SW480 (cell line): ENCODE measurements around the gene GALP.
A peak's percentile ranks its signal among the peaks of the same experiment; 100 is the strongest.
"Not testable (repeated sequence)": the region's sequence is repeated elsewhere in the genome, so short reads cannot be mapped to it uniquely, and the experiment has no call there.

Experiments
- DNase-seq: peaks from one replicate; pipeline ENCODE4 v3.0.0-alpha.2; 2016; ENCODE audit warnings: low spot score

GALP gene

GRCh38 chr19:56148096-56148495 is 27.7 kb upstream of the GALP start:
- no peak for DNase-seq

GRCh38 chr19:56148955-56149655 is 26.7 kb upstream of the GALP start:
- DNase-seq: not testable (repeated sequence)

GRCh38 chr19:56149656-56150038 is 26.2 kb upstream of the GALP start:
- no peak for DNase-seq

- no peak for DNase-seq
These were observed 25.4 kb upstream of the GALP start for GRCh38 chr19:56150358-56150757.

GRCh38 chr19:56152644-56153043 is 23.2 kb upstream of the GALP start:
- DNase-seq: no peak

- DNase-seq: no peak
These were observed 22.3 kb upstream of the GALP start for GRCh38 chr19:56153507-56153906.

GRCh38 chr19:56155124-56155687 is 20.6 kb upstream of the GALP start:
- no peak for DNase-seq

- DNase-seq: no peak
These were observed 19.0 kb upstream of the GALP start for GRCh38 chr19:56156768-56157167.

- no peak for DNase-seq
These were observed 17.5 kb upstream of the GALP start for GRCh38 chr19:56158170-56158757.

GRCh38 chr19:56159009-56159559 is 16.7 kb upstream of the GALP start:
- DNase-seq: no peak

- DNase-seq: no peak
These were observed 16.1 kb upstream of the GALP start for GRCh38 chr19:56159622-56160271.

- DNase-seq: no peak
These were observed 14.3 kb upstream of the GALP start for GRCh38 chr19:56161534-56161933.

- no peak for DNase-seq
These were observed 13.6 kb upstream of the GALP start for GRCh38 chr19:56162258-56162657.

- DNase-seq: no peak
These were observed 12.7 kb upstream of the GALP start for GRCh38 chr19:56163097-56163496.

GRCh38 chr19:56167064-56167578 is 8.7 kb upstream of the GALP start:
- DNase-seq: no peak

GRCh38 chr19:56170261-56170660 is 5.5 kb upstream of the GALP start:
- peak; percentile 82 for DNase-seq

- no peak for DNase-seq
These were observed 1.7 kb upstream of the GALP start for GRCh38 chr19:56174086-56174485.

GRCh38 chr19:56174550-56174949 is 1.3 kb upstream of the GALP start:
- DNase-seq: no peak

- DNase-seq: not testable (repeated sequence)
These were observed 502 bp downstream of the GALP start for GRCh38 chr19:56176310-56176709.

- DNase-seq: no peak
These were observed 1.1 kb downstream of the GALP start for GRCh38 chr19:56176881-56177280.

GRCh38 chr19:56177564-56178243 is 1.9 kb downstream of the GALP start:
- peak; percentile 50 for DNase-seq

GRCh38 chr19:56189785-56190184 is 14.0 kb downstream of the GALP start:
- DNase-seq: no peak
